HepG2 (cell line): Measurements from ENCODE around the gene PLD2. TPM values are rescaled to one million over a fixed set of nuclear protein-coding genes. Genes with fewer than 3 reads are reported as not detected.

Experiments used
- ATAC-seq: fragments of 200-7000 bp; cut with Tn5 transposase; 3 replicates; pipeline ENCODE4 v1.9.1; 2020; ENCODE audit warnings: mild to moderate bottlenecking, moderate library complexity
- BruUV-seq: library from RNA; stranded (reverse); fragments of 400-500 nt; replicated peaks from 2 replicates; lab custom pipeline; 2021; lab: Mats Ljungman, UMichigan
- CTCF ChIA-PET: fragments of 300-600 bp; formaldehyde crosslinking; extraction: SDS; loops from one replicate; lab custom pipeline; 2021; ENCODE audit warnings: low total read pairs, inconsistent platforms, low intra/inter-chr PET ratio; lab: Yijun Ruan, JAX
- POLR2A ChIA-PET: fragments of 350-600 bp; sonication (Branson Sonifier 250); formaldehyde crosslinking; loops from one replicate; lab custom pipeline; 2020; ENCODE audit warnings: antibody characterized with exemption, inconsistent platforms; lab: Yijun Ruan, JAX
- DNase-seq: peaks from one replicate; pipeline ENCODE4 v3.0.0-alpha.2; 2015; ENCODE audit warnings: low spot score
- FAIRE-seq: peaks from 3 replicates; lab custom pipeline; 2011; peaks lifted over from hg19 to GRCh38; lab: Jason Lieb, UNC
- H2AFZ ChIP-seq: one replicate; pipeline ENCODE4 v1.6.1; 2011; ENCODE audit warnings: low read length, inconsistent platforms
- H3K27ac ChIP-seq: fragments of 300-600 bp; 3 replicates; pipeline ENCODE4 v1.8.0; 2011; ENCODE audit warnings: mixed run types, mild to moderate bottlenecking, mixed read lengths, low read length, inconsistent platforms; ENCODE audit not compliant: insufficient read depth; ENCODE audit errors: extremely low read length
- H3K27me3 ChIP-seq, 2 experiments: fragments of 200-600 bp in 1 of 2; 2 replicates in 1 of 2; 3 replicates in 1 of 2; pipeline versions ENCODE4 v1.6.0 to v1.8.0; 2011; ENCODE audit warnings: low read length in 2 of 2, mild to moderate bottlenecking in 2 of 2, moderate library complexity in 2 of 2, inconsistent platforms in 1 of 2; ENCODE audit not compliant: insufficient read depth in 2 of 2, control insufficient read depth in 1 of 2
- H3K36me3 ChIP-seq, 2 experiments: fragments of 200-600 bp in 1 of 2; replicated peaks in 1 of 2; 2 replicates in 1 of 2; 3 replicates in 1 of 2; pipeline versions ENCODE4 v1.5.1 to v1.8.0; 2011; ENCODE audit warnings: low read length in 2 of 2, inconsistent platforms in 1 of 2; ENCODE audit not compliant: insufficient read depth in 2 of 2, control insufficient read depth in 1 of 2
- H3K4me1 ChIP-seq: 2 replicates; pipeline ENCODE4 v1.5.1; 2012; ENCODE audit warnings: low read length, inconsistent platforms; ENCODE audit not compliant: insufficient read depth
- H3K4me2 ChIP-seq: 2 replicates; pipeline ENCODE4 v1.6.0; 2011; ENCODE audit warnings: low read depth, low read length, inconsistent platforms
- H3K4me3 ChIP-seq, 3 experiments: fragments of 200-600 bp in 1 of 3; sonication (generic), shearing (Covaris generic) in 1 of 3; replicated peaks in 1 of 3; 2 replicates each; pipeline ENCODE4 v1.5.1; 2011 to 2016; ENCODE audit warnings: low read length in 3 of 3, inconsistent platforms in 2 of 3, low read depth in 2 of 3, mild to moderate bottlenecking in 2 of 3, control low read depth in 1 of 3, mixed read lengths in 1 of 3; ENCODE audit not compliant: insufficient read depth in 1 of 3
- H3K79me2 ChIP-seq: one replicate; pipeline ENCODE4 v1.6.1; 2011; ENCODE audit warnings: low read length, inconsistent platforms; ENCODE audit not compliant: insufficient read depth
- H3K9ac ChIP-seq: 2 replicates; pipeline ENCODE4 v1.6.0; 2011; ENCODE audit warnings: mild to moderate bottlenecking, low read depth, low read length, inconsistent platforms; ENCODE audit not compliant: insufficient read depth
- H3K9me3 ChIP-seq: 2 replicates; pipeline ENCODE4 v1.5.1; 2012; ENCODE audit warnings: mild to moderate bottlenecking, low read length
- H4K20me1 ChIP-seq: 2 replicates; pipeline ENCODE4 v1.6.0; 2011; ENCODE audit warnings: inconsistent platforms, mild to moderate bottlenecking, low read length, moderate library complexity; ENCODE audit not compliant: insufficient read depth
- CENPT ChIP-seq: sonication (generic); formaldehyde crosslinking; IDR thresholded peaks from 2 replicates; pipeline ENCODE4 v1.8.0; 2022; ENCODE audit warnings: low read depth, mild to moderate bottlenecking, moderate library complexity, missing genetic modification reagents
- DNMT1 ChIP-seq: sonication (generic); formaldehyde crosslinking; IDR thresholded peaks from 2 replicates; pipeline ENCODE4 v1.5.1; 2020; ENCODE audit warnings: mild to moderate bottlenecking, missing genetic modification reagents
- FOXA1 ChIP-seq, 2 experiments: fragments of 450-650 bp in 1 of 2; sonication (generic) in 1 of 2; formaldehyde crosslinking in 1 of 2; IDR thresholded peaks; 2 replicates each; pipeline versions ENCODE4 v1.4.0 to v1.6.1; 2016 to 2020; ENCODE audit warnings: missing genetic modification reagents in 1 of 2
- FOXA3 ChIP-seq: IDR thresholded peaks from 2 replicates; pipeline ENCODE4 v1.6.1; 2016; ENCODE audit warnings: missing genetic modification reagents, missing compliant biosample characterization
- GABPA ChIP-seq, 2 experiments: IDR thresholded peaks; 2 replicates each; pipeline ENCODE4 v1.6.1; 2011 to 2016; ENCODE audit warnings: low read depth in 2 of 2, low read length in 1 of 2, missing biosample characterization in 1 of 2, missing genetic modification characterization in 1 of 2
- GATAD1 ChIP-seq: IDR thresholded peaks from 2 replicates; pipeline ENCODE4 v1.6.1; 2016; ENCODE audit warnings: missing genetic modification reagents, missing compliant biosample characterization
- HMGXB4 ChIP-seq, 2 experiments: sonication (generic) in 1 of 2; formaldehyde crosslinking in 1 of 2; IDR thresholded peaks; 2 replicates each; pipeline versions ENCODE4 v1.4.0 to v1.6.1; 2018 to 2020; ENCODE audit warnings: missing genetic modification reagents in 2 of 2, borderline replicate concordance in 1 of 2, low read depth in 1 of 2, mild to moderate bottlenecking in 1 of 2, missing biosample characterization in 1 of 2
- HNRNPL ChIP-seq: fragments of 200-400 bp; formaldehyde crosslinking; IDR thresholded peaks from 2 replicates; pipeline ENCODE4 v1.6.1; 2017; ENCODE audit warnings: mild to moderate bottlenecking, low read depth, low read length
- KAT7 ChIP-seq: IDR thresholded peaks from 2 replicates; pipeline ENCODE4 v1.6.1; 2018; ENCODE audit warnings: borderline replicate concordance, missing compliant biosample characterization
- MXI1 ChIP-seq: IDR thresholded peaks from 3 replicates; pipeline ENCODE4 v1.6.1; 2012; ENCODE audit warnings: low read depth, low read length, inconsistent platforms, borderline replicate concordance
- MZF1 ChIP-seq: sonication (generic); formaldehyde crosslinking; IDR thresholded peaks from 2 replicates; pipeline ENCODE4 v1.8.1; 2023; ENCODE audit warnings: mild to moderate bottlenecking, missing genetic modification reagents, borderline replicate concordance
- RFX3 ChIP-seq: IDR thresholded peaks from 2 replicates; pipeline ENCODE4 v1.6.1; 2016; ENCODE audit warnings: missing biosample characterization, missing genetic modification reagents
- SRSF4 ChIP-seq: fragments of 200-400 bp; formaldehyde crosslinking; IDR thresholded peaks from one replicate; pipeline ENCODE4 v1.6.1; 2018; ENCODE audit warnings: mild to moderate bottlenecking, low read depth, low read length, moderate library complexity; ENCODE audit not compliant: poor library complexity, severe bottlenecking
- ZFP36 ChIP-seq: fragments of 150-350 bp; IDR thresholded peaks from 2 replicates; pipeline ENCODE4 v1.6.1; 2018; ENCODE audit warnings: borderline replicate concordance, low read length, low read depth; ENCODE audit not compliant: partially characterized antibody
- ZNF207 ChIP-seq: fragments of 450-650 bp; IDR thresholded peaks from 2 replicates; pipeline ENCODE4 v1.6.1; 2016; ENCODE audit warnings: antibody characterized with exemption, borderline replicate concordance
- ZNF329 ChIP-seq: sonication (generic); formaldehyde crosslinking; IDR thresholded peaks from 2 replicates; pipeline ENCODE4 v1.9.0; 2021; ENCODE audit warnings: low read depth, mild to moderate bottlenecking, missing genetic modification reagents
- ZNF34 ChIP-seq: sonication (generic); formaldehyde crosslinking; IDR thresholded peaks from 2 replicates; pipeline ENCODE4 v1.4.0; 2020; ENCODE audit warnings: mild to moderate bottlenecking, missing genetic modification reagents, borderline replicate concordance
- ZNF430 ChIP-seq: sonication (generic); formaldehyde crosslinking; IDR thresholded peaks from 2 replicates; pipeline ENCODE4 v1.9.0; 2021; ENCODE audit warnings: mild to moderate bottlenecking, missing genetic modification reagents
- ZSCAN21 ChIP-seq: sonication (generic); formaldehyde crosslinking; IDR thresholded peaks from 2 replicates; pipeline ENCODE4 v1.8.0; 2022; ENCODE audit warnings: mild to moderate bottlenecking, missing genetic modification reagents, moderate library complexity, borderline replicate concordance
- ZZZ3 ChIP-seq: sonication (generic); formaldehyde crosslinking; IDR thresholded peaks from 2 replicates; pipeline ENCODE4 v1.4.0; 2020; ENCODE audit warnings: missing genetic modification reagents, mild to moderate bottlenecking, borderline replicate concordance
- WGBS: methylation state at CpG from one replicate; pipeline ENCODE4 v1.1.6; 2017; ENCODE audit warnings: low lambda C conversion rate; 5-methylcytosine and 5-hydroxymethylcytosine counted together
- in situ Hi-C: cut with HindIII; loops from 2 replicates; pipeline ENCODE4 v1.10.0; 2017; ENCODE audit warnings: low pct_unique_long_range_greater_than_20kb; ENCODE audit not compliant: extremely low pct_ligation_motif_present
- intact Hi-C: fragments of 100-400 bp; cut with micrococcal nuclease; formaldehyde crosslinking; loops from one replicate; pipeline ENCODE4 v1.10.0; 2022; ENCODE audit not compliant: unreplicated experiment
- polyA plus RNA-seq, 8 experiments: library from polyadenylated mRNA; depleted of rRNA in 3 of 8; stranded (reverse) in 7 of 8; unstranded in 1 of 8; fragments of >200 nt; fragmentation: Illumina TruSeq in 4 of 8; extraction: Trizol in 4 of 8; gene quantifications; 2 replicates each; pipeline versions ENCODE4 v1.2.1 to v1.2.3, GENCODE V29; 2011 to 2016; ENCODE audit warnings: low read depth in 4 of 8, missing spikeins in 1 of 8, mixed read lengths in 1 of 8; ENCODE audit not compliant: insufficient read depth in 1 of 8
- total RNA-seq, 5 experiments: library from RNA; depleted of rRNA; stranded (reverse); fragments of >200 nt; fragmentation: Illumina TruSeq; extraction: Trizol; gene quantifications; 2 replicates each; pipeline ENCODE4 v1.2.3, GENCODE V29; 2016; ENCODE audit warnings: low read depth in 1 of 5

The PLD2 gene
- total and polyA plus RNA-seq, 2 of the 13 experiments (the other 11 are each of a cell fraction or from before 2014, with no cell fraction given): 13.4 to 29.7 TPM

- Histone ChIP-seq H3K9me3 (no peaks in the 10 kb centered on the region), H3K9ac (peak overlapping the region; percentile 78), H3K27ac (peak overlapping the region; percentile 75), H3K4me3 (peak overlapping the region; percentile 67 to 97 (median 85)), H2AFZ (no peak overlapping the region), H3K79me2 (peaks cover 51% of the 10 kb centered on the region), H3K4me1 (peaks cover 45% of the 10 kb centered on the region), H3K36me3 (peaks cover 2 to 9% of the 10 kb centered on the region in 2 experiments; a peak in 3 of 5 replicates), H4K20me1 (peaks cover 18% of the 10 kb centered on the region; the same call in 1 of the 2 replicates), H3K27me3 (no peaks in the 10 kb centered on the region), H3K4me2 (peak overlapping the region; percentile 97)
- POLR2A ChIA-PET: interaction anchor here (0.7 to 3.8 kb wide), 8 partner anchors 8 to 126 kb away, joined by 3 to 31 read pairs (median 5); partner anchors contain the start of genes ARRB2, GLTPD2, PLD2 and PSMB6
- FAIRE-seq: no peak
- WGBS: 1% methylated on average over 12 of the region's 15 CpGs
- ATAC-seq: peak; percentile 70
- in situ Hi-C loops (no loop called here), intact Hi-C loops (loop anchor here (10.0 kb wide), 1 partner anchor 51 kb away; no protein-coding TSS in a partner anchor)
- CTCF ChIA-PET: no interaction called here
- TSS peak; percentile 50 for BruUV-seq
- DNase-seq: peak; percentile 68
- 0 out of 2 replicates have a peak, but pooled peaks have one; percentile 43 for TF ChIP-seq FOXA3
- 0 out of 2 replicates have a peak, but pooled peaks have one; percentile 41 for TF ChIP-seq ZSCAN21 (CRISPR knock-in tag)
- TF ChIP-seq ZNF430 (CRISPR knock-in tag): peak; percentile 43; the same call in 1 of the 2 replicates
- no peak for TF ChIP-seq RFX3
- no peak for TF ChIP-seq MZF1 (CRISPR knock-in tag)
- TF ChIP-seq ZFP36: no peak
- TF ChIP-seq CENPT (CRISPR knock-in tag): no peak
- TF ChIP-seq ZNF34 (CRISPR knock-in tag): 0 out of 2 replicates have a peak, but pooled peaks have one; percentile 32
- TF ChIP-seq GATAD1 (CRISPR knock-in tag): peak; percentile 14
- no peak for TF ChIP-seq HNRNPL
- TF ChIP-seq ZZZ3 (CRISPR knock-in tag): 0 out of 2 replicates have a peak, but pooled peaks have one; percentile 37
- 0 out of 2 replicates have a peak, but pooled peaks have one; percentile 21 for TF ChIP-seq GABPA (IDR thresholded peaks at IDR 0.05; ENCODE audit: low read depth, low read length)
- TF ChIP-seq GABPA (CRISPR knock-in tag; IDR thresholded peaks at IDR 0.05; ENCODE audit: low read depth): peak; percentile 81
- no peak for TF ChIP-seq ZNF329
- TF ChIP-seq SRSF4: no peak
- TF ChIP-seq KAT7 (CRISPR knock-in tag): peak; percentile 71; the same call in 1 of the 2 replicates
- 0 out of 3 replicates have a peak, but pooled peaks have one; percentile 33 for TF ChIP-seq MXI1
- peak in 1 of 2 experiments; percentile 7; a peak in 2 of 4 replicates for TF ChIP-seq HMGXB4 (CRISPR knock-in tag; IDR thresholded peaks at IDR 0.05; ENCODE audit: borderline replicate concordance in 1 of 2, low read depth in 1 of 2)
- no peak for TF ChIP-seq ZNF207
- 0 out of 2 replicates have a peak, but pooled peaks have one; percentile 13 for TF ChIP-seq DNMT1 (CRISPR knock-in tag)
- no peak for TF ChIP-seq FOXA1 (IDR thresholded peaks at IDR 0.05)
- TF ChIP-seq FOXA1 (CRISPR knock-in tag; IDR thresholded peaks at IDR 0.05): peak; percentile 58; the same call in 1 of the 2 replicates
Measured at GRCh38 chr17:4833941-4834680, 27.2 kb downstream of the PLD2 start.
